SK-N-SH (cell line): Measurements from ENCODE around the gene OTOG. TPM values are rescaled to one million over a fixed set of nuclear protein-coding genes. Genes with fewer than 3 reads are reported as not detected.

ENCODE experiments used
- CTCF ChIA-PET: fragments of 300-600, 350-600 bp; formaldehyde crosslinking; extraction: SDS; loops from one replicate; lab custom pipeline; 2021; lab: Yijun Ruan, JAX
- POLR2A ChIA-PET: fragments of 350-600 bp; sonication (Branson Sonifier 250); formaldehyde crosslinking; extraction: SDS; loops from one replicate; lab custom pipeline; 2020; ENCODE audit warnings: antibody characterized with exemption, inconsistent platforms; lab: Yijun Ruan, JAX
- DNase-seq: peaks from one replicate; pipeline ENCODE4 v3.0.0; 2012
- H2AFZ ChIP-seq: fragments of 200-600 bp; sonication (generic); 2 replicates; pipeline ENCODE4 v1.8.1; 2016; ENCODE audit warnings: antibody characterized with exemption, mild to moderate bottlenecking, low read depth
- H3F3A ChIP-seq: fragments of 200-600 bp; sonication (generic); replicated peaks from 2 replicates; pipeline ENCODE3; 2016; ENCODE audit warnings: antibody characterized with exemption, mild to moderate bottlenecking; ENCODE audit not compliant: insufficient read depth
- H3K27ac ChIP-seq, 2 experiments: fragments of 200-500 bp in 1 of 2; fragments of 200-600 bp in 1 of 2; sonication (Bioruptor generic) in 1 of 2; sonication (generic), shearing (Covaris generic) in 1 of 2; 2 replicates each; pipeline versions ENCODE4 v1.5.1 to v1.6.1; 2014 to 2016; ENCODE audit warnings: low read depth in 2 of 2, inconsistent platforms in 1 of 2, low read length in 1 of 2, mild to moderate bottlenecking in 1 of 2, mixed read lengths in 1 of 2
- H3K27me3 ChIP-seq: fragments of 200-600 bp; sonication (generic), shearing (Covaris generic); 2 replicates; pipeline ENCODE4 v1.6.1; 2016; ENCODE audit warnings: mixed run types; ENCODE audit not compliant: insufficient read depth
- H3K36me3 ChIP-seq, 2 experiments: fragments of 200-500 bp in 1 of 2; fragments of 200-600 bp in 1 of 2; sonication (Bioruptor generic) in 1 of 2; sonication (generic) in 1 of 2; replicated peaks in 1 of 2; 2 replicates each; pipeline versions ENCODE3 to v1.5.1; 2014 to 2016; ENCODE audit warnings: low read length in 1 of 2, mild to moderate bottlenecking in 1 of 2; ENCODE audit not compliant: insufficient read depth in 2 of 2, control insufficient read depth in 1 of 2
- H3K4me1 ChIP-seq, 2 experiments: fragments of 200-500 bp in 1 of 2; fragments of 200-600 bp in 1 of 2; sonication (Bioruptor generic) in 1 of 2; sonication (generic), shearing (Covaris generic) in 1 of 2; 2 replicates each; pipeline versions ENCODE4 v1.5.1 to v1.6.1; 2014 to 2016; ENCODE audit warnings: low read depth in 1 of 2, low read length in 1 of 2, mixed run types in 1 of 2; ENCODE audit not compliant: insufficient read depth in 2 of 2, control insufficient read depth in 1 of 2
- H3K4me2 ChIP-seq: fragments of 200-600 bp; sonication (generic), shearing (Covaris generic); 2 replicates; pipeline ENCODE4 v1.6.1; 2017; ENCODE audit warnings: mixed run types
- H3K4me3 ChIP-seq, 2 experiments: fragments of 200-500 bp in 1 of 2; fragments of 200-600 bp in 1 of 2; sonication (Bioruptor generic) in 1 of 2; sonication (generic), shearing (Covaris generic) in 1 of 2; 2 replicates each; pipeline versions ENCODE4 v1.5.1 to v1.8.1; 2014 to 2016; ENCODE audit warnings: low read depth in 2 of 2, inconsistent platforms in 1 of 2, low read length in 1 of 2, mild to moderate bottlenecking in 1 of 2, mixed read lengths in 1 of 2, moderate library complexity in 1 of 2
- H3K79me2 ChIP-seq: fragments of 200-600 bp; sonication (generic); 2 replicates; pipeline ENCODE4 v1.8.1; 2017; ENCODE audit warnings: mild to moderate bottlenecking; ENCODE audit not compliant: insufficient read depth
- H3K9ac ChIP-seq: fragments of 200-600 bp; sonication (generic); 2 replicates; pipeline ENCODE4 v1.6.1; 2017; ENCODE audit warnings: mixed run types
- H3K9me2 ChIP-seq: fragments of 200-600 bp; sonication (generic); 2 replicates; pipeline ENCODE4 v1.6.1; 2017; ENCODE audit warnings: mixed run types
- H3K9me3 ChIP-seq: fragments of 200-600 bp; sonication (generic); 2 replicates; pipeline ENCODE4 v1.6.1; 2017; ENCODE audit warnings: mixed run types, mild to moderate bottlenecking, moderate library complexity
- H4K20me1 ChIP-seq: fragments of 200-600 bp; sonication (generic); 2 replicates; pipeline ENCODE4 v1.6.1; 2017; ENCODE audit warnings: mild to moderate bottlenecking, mixed run types; ENCODE audit not compliant: insufficient read depth
- CTCF ChIP-seq: fragments of 200-600 bp; sonication (generic); IDR thresholded peaks from 2 replicates; pipeline ENCODE4 v1.6.1; 2017; ENCODE audit warnings: antibody characterized with exemption, mild to moderate bottlenecking, moderate library complexity
- ELF1 ChIP-seq: IDR thresholded peaks from 2 replicates; pipeline ENCODE4 v1.4.0; 2012
- FOXM1 ChIP-seq: IDR thresholded peaks from 2 replicates; pipeline ENCODE4 v1.4.0; 2012; ENCODE audit warnings: low read depth, mild to moderate bottlenecking
- GATA2 ChIP-seq: sonication (generic); formaldehyde crosslinking; IDR thresholded peaks from 2 replicates; pipeline ENCODE4 v1.5.0; 2020; ENCODE audit warnings: mild to moderate bottlenecking, missing genetic modification reagents
- IRF3 ChIP-seq: fragments of 150-350 bp; IDR thresholded peaks from 2 replicates; pipeline ENCODE4 v1.6.1; 2016; ENCODE audit warnings: mild to moderate bottlenecking, low read depth, low read length
- JUND ChIP-seq: IDR thresholded peaks from 2 replicates; pipeline ENCODE4 v1.4.0; 2012
- NFIC ChIP-seq: IDR thresholded peaks from 2 replicates; pipeline ENCODE4 v1.4.0; 2012; ENCODE audit warnings: borderline replicate concordance
- PBX3 ChIP-seq: IDR thresholded peaks from 2 replicates; pipeline ENCODE4; 2012
- RAD21 ChIP-seq: IDR thresholded peaks from 2 replicates; pipeline ENCODE4 v1.6.1; 2012; ENCODE audit warnings: mild to moderate bottlenecking, low read length
- REST ChIP-seq: IDR thresholded peaks from 2 replicates; pipeline ENCODE4 v1.6.1; 2012; ENCODE audit warnings: mild to moderate bottlenecking, low read depth, low read length, moderate library complexity
- TAF1 ChIP-seq: IDR thresholded peaks from 2 replicates; pipeline ENCODE4 v1.6.1; 2012; ENCODE audit warnings: low read depth, mild to moderate bottlenecking, low read length, moderate library complexity, borderline replicate concordance
- TCF12 ChIP-seq: IDR thresholded peaks from 2 replicates; pipeline ENCODE4 v1.4.0; 2012
- ZBTB33 ChIP-seq: IDR thresholded peaks from 2 replicates; pipeline ENCODE4 v1.4.0; 2012; ENCODE audit warnings: low read depth, borderline replicate concordance
- WGBS: methylation state at CpG from one replicate; pipeline ENCODE4 v1.1.6; 2017; ENCODE audit warnings: low lambda C conversion rate; 5-methylcytosine and 5-hydroxymethylcytosine counted together
- polyA plus RNA-seq, 3 experiments: library from polyadenylated mRNA; depleted of rRNA; stranded (reverse); fragments of >200 nt; gene quantifications; 2 replicates each; pipeline ENCODE4 v1.2.3, GENCODE V29; 2012

Gene OTOG
- polyA plus RNA-seq, 1 of the 3 experiments (the other 2 are of a cell fraction): not detected

- POLR2A ChIA-PET: no interaction called here
- Histone ChIP-seq H3K4me2 (no peak overlapping the region), H3K79me2 (no peaks in the 10 kb centered on the region), H3K27ac (no peak overlapping the region), H3K27me3 (no peaks in the 10 kb centered on the region), H3F3A (peaks cover 6% of the 10 kb centered on the region), H3K4me1 (peaks cover 0 to 11% of the 10 kb centered on the region in 2 experiments; a peak in 1 of 4 replicates), H4K20me1 (no peaks in the 10 kb centered on the region), H2AFZ (no peak overlapping the region), H3K9me2 (no peaks in the 10 kb centered on the region), H3K36me3 (no peaks in the 10 kb centered on the region), H3K4me3 (no peak overlapping the region), H3K9me3 (no peaks in the 10 kb centered on the region), H3K9ac (no peak overlapping the region)
- no peak for DNase-seq
- TF ChIP-seq CTCF (no peak), ELF1 (no peak), RAD21 (no peak), REST (no peak), JUND (no peak)
- CTCF ChIA-PET: interaction anchor here (1.1 to 1.8 kb wide), 3 partner anchors 32 to 47 kb away, joined by 3 to 10 read pairs (median 6); no protein-coding TSS in a partner anchor
- 72% methylated on average over 13 of the region's 18 CpGs for WGBS
Measured at GRCh38 chr11:17687946-17688670, 141.0 kb downstream of the OTOG start.

GRCh38 chr11:17691550-17691949 lies 144.5 kb downstream of the OTOG start:
- Histone ChIP-seq H3K36me3 (no peaks in the 10 kb centered on the region), H3K27ac (no peak overlapping the region), H3F3A (no peaks in the 10 kb centered on the region), H3K9me3 (no peaks in the 10 kb centered on the region), H3K9me2 (no peaks in the 10 kb centered on the region), H2AFZ (no peak overlapping the region), H3K4me2 (no peak overlapping the region), H3K27me3 (peaks cover 6% of the 10 kb centered on the region; the same call in 1 of the 2 replicates), H4K20me1 (no peaks in the 10 kb centered on the region), H3K79me2 (no peaks in the 10 kb centered on the region), H3K9ac (no peak overlapping the region), H3K4me1 (peaks cover 0 to 2% of the 10 kb centered on the region in 2 experiments; a peak in 1 of 4 replicates), H3K4me3 (no peak overlapping the region)
- DNase-seq: no peak
- POLR2A ChIA-PET: no interaction called here
- WGBS: 9% methylated on average over 2 of the region's 2 CpGs
- CTCF ChIA-PET: interaction anchor here (0.6 kb wide), 1 partner anchor 65 kb away, joined by 3 read pairs; no protein-coding TSS in a partner anchor
- TF ChIP-seq RAD21 (no peak), ZBTB33 (no peak), IRF3 (no peak), FOXM1 (no peak), PBX3 (no peak), TCF12 (no peak), NFIC (no peak), GATA2 (CRISPR knock-in tag) (no peak), TAF1 (no peak)
